ENCODE results near the gene MAPK12. TPM values are rescaled to one million over a fixed set of nuclear protein-coding genes. Genes with fewer than 3 reads are reported as not detected.
A peak's percentile ranks its signal among the peaks of the same experiment; 100 is the strongest.

MAPK12 gene
- total and polyA plus RNA-seq, 2 donors (not counting 1 experiment from before 2014, with no cell fraction given) = 6.5 to 7.8 TPM

DNA sequence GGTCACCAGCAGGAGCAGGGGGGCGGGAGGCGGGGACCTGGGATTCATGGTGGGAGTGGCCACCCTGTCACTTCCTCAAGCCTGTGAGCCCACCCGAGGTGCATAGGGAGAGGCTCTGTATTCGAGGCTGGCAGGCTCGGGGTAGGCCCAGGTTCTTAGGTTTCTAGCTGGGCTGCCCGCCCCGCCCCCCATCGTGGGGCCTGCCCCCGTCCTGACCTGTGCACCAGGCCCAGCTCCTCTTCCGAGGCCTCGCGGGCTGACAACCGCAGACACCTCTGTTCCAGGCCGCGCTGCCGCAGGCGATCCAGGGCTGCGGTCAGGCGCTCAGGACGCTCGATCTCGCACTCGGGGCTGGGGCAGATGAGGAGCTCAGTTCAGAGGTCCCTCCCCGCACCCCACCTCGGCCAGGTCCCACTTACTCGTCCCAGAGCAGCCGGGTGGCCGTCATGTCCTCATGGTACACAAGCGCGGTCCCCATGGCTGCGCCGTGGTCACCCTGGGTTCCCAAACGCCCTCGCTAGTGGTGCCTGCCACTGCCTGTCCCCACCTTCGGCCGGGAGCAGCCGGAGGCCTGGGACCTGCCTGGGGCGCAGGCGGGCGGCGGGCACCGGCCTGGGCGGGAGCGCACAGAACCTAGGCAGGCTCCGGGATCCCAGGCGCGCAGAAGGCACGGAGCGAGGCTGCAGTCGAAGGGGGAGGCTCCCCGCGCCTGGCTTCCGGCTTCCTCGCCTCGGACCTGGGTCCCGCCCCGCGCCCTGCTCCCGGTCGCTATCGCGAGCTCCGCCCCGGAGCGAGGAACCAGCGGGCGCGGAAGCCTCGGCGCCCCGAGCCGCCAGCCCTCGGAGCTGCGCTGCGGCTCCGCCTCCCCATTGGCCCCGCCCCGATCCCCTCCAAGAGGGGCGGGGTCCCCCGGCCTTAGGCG, 10.7 kb downstream of the MAPK12 start, which contains the start of gene HDAC10:
TSS of gene HDAC10 (minus strand) at position 711 of the 922 bp plus-strand sequence. CDS start at position 478, 233 bp downstream.
- intact Hi-C loops (cut with micrococcal nuclease) = loop anchor here (5.0 kb wide), 1 partner anchor 331 kb away; the partner anchor contains the start of gene CHKB
- peaks cover 24% of the 10 kb centered on the region for H3K4me1 Mint-ChIP-seq
- H3K9ac ChIP-seq (ENCODE audit: low read length) = peak within 1 kb of the TSS; percentile 79

More for the DNA sequence above, 10.7 kb downstream of the MAPK12 start, which contains the start of gene HDAC10:
- ATAC-seq (ENCODE audit: low read depth) = peak; percentile 84
- Histone ChIP-seq H3K4me3 (ENCODE audit: control extremely low read depth in 1 of 5, extremely low read depth in 1 of 5, insufficient read depth in 1 of 5, low read depth in 2 of 5, low read length in 4 of 5) (peak within 1 kb of the TSS; percentile 56 to 81 (median 79)), H4K20me1 (ENCODE audit: control insufficient read depth, insufficient read depth, low read length, poor library complexity, severe bottlenecking) (peaks cover 38% of the 10 kb centered on the region), H3K27me3 (replicated peaks in 1 of 4; ENCODE audit: control extremely low read depth in 1 of 4, control insufficient read depth in 3 of 4, insufficient read depth in 4 of 4, low read length in 3 of 4) (no peaks in the 10 kb centered on the region), H3K4me1 (ENCODE audit: control insufficient read depth in 2 of 2, insufficient read depth in 2 of 2, low read length in 2 of 2) (peaks cover 15 to 44% of the 10 kb centered on the region in 2 donors), H3K36me3 (replicated peaks in 1 of 2; ENCODE audit: control extremely low read depth in 1 of 2, control insufficient read depth in 1 of 2, extremely low read depth in 1 of 2, insufficient read depth in 2 of 2, low read length in 1 of 2) (peaks cover 0 to 29% of the 10 kb centered on the region in 2 experiments), H3K4me2 (replicated peaks; ENCODE audit: low read depth, low read length, poor library complexity, severe bottlenecking) (peak within 1 kb of the TSS; percentile 95), H3K27ac (ENCODE audit: low read length in 2 of 2) (peak within 1 kb of the TSS; percentile 41 to 49), H3K79me2 (ENCODE audit: control insufficient read depth, insufficient read depth, low read length) (peaks cover 27% of the 10 kb centered on the region), H2AFZ (ENCODE audit: insufficient read depth, low read depth, low read length, poor library complexity, severe bottlenecking) (peak within 1 kb of the TSS; percentile 83), H3K9me3 (ENCODE audit: control extremely low read depth in 1 of 3, control insufficient read depth in 2 of 3, insufficient read depth in 1 of 3, low read length in 2 of 3) (no peaks in the 10 kb centered on the region)
- peak within 1 kb of the TSS; percentile 76 for H3K27ac Mint-ChIP-seq
- no peaks in the 10 kb centered on the region for H3K27me3 Mint-ChIP-seq
- TF ChIP-seq, protein P1, sequence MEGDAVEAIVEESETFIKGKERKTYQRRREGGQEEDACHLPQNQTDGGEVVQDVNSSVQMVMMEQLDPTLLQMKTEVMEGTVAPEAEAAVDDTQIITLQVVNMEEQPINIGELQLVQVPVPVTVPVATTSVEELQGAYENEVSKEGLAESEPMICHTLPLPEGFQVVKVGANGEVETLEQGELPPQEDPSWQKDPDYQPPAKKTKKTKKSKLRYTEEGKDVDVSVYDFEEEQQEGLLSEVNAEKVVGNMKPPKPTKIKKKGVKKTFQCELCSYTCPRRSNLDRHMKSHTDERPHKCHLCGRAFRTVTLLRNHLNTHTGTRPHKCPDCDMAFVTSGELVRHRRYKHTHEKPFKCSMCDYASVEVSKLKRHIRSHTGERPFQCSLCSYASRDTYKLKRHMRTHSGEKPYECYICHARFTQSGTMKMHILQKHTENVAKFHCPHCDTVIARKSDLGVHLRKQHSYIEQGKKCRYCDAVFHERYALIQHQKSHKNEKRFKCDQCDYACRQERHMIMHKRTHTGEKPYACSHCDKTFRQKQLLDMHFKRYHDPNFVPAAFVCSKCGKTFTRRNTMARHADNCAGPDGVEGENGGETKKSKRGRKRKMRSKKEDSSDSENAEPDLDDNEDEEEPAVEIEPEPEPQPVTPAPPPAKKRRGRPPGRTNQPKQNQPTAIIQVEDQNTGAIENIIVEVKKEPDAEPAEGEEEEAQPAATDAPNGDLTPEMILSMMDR (IDR thresholded peaks at IDR 0.05) = no peak
- TF ChIP-seq EZH2 (IDR thresholded peaks at IDR 0.05; ENCODE audit: borderline replicate concordance, insufficient read depth, low read depth, low read length, poor library complexity, severe bottlenecking) = no peak
- no peaks in the 10 kb centered on the region for H3K9me3 Mint-ChIP-seq (ENCODE audit: insufficient read depth)
- WGBS (ENCODE audit: insufficient coverage) = under 1% methylated on average over 81 of the region's 81 CpGs
- DNase-seq = peak; percentile 85
- POLR2A ChIA-PET = interaction anchor here (0.5 to 3.1 kb wide), 8 partner anchors 18 to 370 kb away, joined by 3 to 12 read pairs (median 4); partner anchors contain the start of gene SCO2
- H3K4me3 Mint-ChIP-seq = peak within 1 kb of the TSS; percentile 86
- CTCF ChIA-PET = interaction anchor here (0.7 to 3.8 kb wide), 25 partner anchors 8 to 370 kb away, joined by 3 to 52 read pairs (median 5); partner anchors contain the start of genes DENND6B, MAPK12, SCO2 and SYCE3

All from B cell (primary cell).